HG02938 (cell line): ENCODE data around the gene STPG1.

Experiments used
- ATAC-seq: cut with Tn5 transposase; IDR thresholded peaks from one replicate; pipeline ENCODE4 v1.9.1; 2021; ENCODE audit warnings: mild to moderate bottlenecking, moderate library complexity; ENCODE audit not compliant: unreplicated experiment

The STPG1 gene

DNA sequence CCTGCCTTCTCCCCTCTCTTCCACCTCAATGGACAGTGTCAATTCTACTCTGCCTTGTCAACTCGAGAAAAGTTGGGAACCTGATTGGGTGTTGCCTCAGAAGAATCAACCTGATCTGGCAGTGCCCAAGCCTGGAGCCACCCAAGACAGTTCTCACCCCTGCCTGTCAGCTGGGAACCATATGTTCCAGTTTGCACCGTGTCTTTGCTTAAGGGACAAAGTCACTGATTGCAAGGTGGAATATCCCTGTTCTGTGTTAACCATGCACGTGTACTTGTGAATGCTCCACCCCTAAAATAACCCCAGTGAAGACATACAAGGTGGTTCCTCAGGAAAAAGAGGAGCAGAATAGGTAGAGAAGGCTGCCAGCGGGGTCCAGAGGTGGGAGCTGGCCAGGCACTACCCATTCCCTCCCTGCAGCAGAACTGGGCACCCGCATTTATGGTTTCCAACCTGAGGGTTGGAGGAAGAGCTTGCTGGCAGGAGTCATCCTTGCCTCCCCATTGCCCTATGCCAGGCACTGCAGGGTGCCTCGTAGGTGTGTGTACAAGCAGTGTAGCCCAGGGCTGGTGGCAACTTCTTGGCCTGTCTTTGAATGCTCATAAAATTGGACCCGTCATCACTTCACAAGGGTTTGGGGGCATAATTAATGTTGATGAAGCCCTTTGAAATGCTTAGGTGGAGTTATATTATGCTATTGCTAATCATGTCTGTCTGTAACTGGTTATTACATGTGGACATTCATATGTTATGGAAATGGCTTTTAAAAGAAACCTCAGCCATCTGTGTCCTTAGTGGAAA, 13.4 kb upstream of the STPG1 start:
- no peak for ATAC-seq

DNA sequence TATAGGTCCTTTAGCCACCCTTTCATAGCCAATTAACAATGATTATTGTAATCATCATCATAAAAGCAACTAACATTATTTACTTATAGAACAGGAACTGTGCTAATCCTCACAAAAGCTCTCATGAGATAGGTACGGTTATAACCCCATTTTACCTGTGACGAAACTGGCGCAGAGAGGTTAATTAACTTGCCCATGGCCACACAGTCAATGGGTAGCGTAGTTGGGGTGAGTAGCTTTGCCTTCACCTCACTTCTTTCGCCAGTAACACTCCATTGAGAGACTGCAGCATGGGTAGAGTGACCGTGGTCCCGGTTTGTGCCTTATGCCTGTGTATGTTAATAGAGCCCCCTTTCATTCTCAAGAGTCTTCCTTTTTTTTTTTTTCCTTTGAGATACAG, 12.3 kb upstream of the STPG1 start:
- no peak for ATAC-seq

DNA sequence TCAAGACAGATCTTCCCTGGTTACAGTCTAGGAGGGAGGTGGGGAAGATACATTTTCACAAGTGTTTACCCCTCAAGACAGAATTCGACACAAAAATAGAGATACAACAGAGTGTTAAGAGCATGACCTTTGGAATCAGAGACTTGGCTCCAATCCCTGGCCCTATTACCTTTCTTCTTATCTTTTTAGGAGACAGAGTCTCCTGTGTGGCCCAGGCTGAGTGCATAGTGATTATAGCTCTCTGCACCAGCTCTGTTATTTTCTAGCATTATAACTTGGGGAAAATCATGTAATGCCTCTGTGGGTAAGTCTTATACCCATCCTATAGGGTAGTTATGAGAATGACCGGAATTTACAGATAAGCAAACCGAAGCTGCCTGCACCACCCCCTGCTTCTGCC, 11.9 kb upstream of the STPG1 start:
- ATAC-seq = no peak

DNA sequence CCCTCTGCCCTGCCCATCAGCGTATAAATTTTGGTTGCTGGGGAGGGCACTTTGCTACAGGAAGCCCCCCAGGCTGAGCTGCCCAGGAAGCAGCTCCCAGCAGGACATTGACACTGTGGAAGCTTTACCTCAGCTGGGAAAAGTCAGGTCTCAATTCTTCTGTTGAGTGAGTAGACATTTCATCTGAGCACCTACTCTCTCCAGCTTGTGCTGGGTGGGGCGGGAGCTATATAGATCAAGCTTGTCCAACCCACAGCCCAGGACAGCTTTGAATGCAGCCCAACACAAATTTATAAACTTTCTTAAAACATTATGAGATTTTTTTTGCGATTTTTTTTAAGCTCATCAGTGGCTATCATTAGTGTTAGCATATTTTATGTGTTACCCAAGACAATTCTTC, 11.4 kb upstream of the STPG1 start:
- ATAC-seq = no peak

DNA sequence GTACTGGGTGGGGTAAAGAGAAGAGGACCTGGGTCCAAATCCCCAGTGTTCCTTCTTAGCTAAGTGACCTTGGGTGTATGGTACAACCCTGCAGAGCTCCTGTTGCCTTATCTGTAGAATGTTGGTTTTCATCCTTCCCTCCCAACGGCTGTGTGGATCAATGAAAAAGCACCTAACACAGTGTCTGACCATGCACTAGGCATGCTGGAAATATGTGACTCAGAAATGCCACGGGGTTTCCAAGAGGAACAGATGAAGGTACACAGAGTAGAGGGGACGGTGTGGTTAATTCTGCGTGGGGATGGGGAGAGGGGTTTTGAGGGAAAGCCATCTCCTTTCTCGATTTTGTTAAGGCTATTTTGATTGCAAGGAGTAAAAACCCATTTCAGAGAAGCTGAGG, 10.6 kb upstream of the STPG1 start:
- ATAC-seq = no peak

DNA sequence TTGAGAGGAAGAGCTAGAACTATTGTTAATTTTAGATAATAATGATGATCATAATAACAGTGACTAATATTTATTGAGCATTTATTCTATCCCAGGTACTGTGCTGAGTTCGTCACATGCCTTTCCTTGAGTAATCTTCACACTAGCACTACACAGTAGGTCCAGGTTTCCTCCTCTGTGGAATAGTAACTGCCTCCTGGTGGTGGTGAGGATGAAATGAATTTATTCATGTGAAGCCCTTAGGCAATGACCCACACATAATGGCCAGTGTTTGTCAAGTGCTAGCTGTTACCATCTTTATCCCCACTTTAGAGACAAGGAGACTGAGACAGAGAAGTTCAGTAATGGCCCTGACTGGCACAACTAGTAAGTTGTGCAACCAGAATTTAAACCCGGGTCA, 7.9 kb upstream of the STPG1 start:
- ATAC-seq = no peak

DNA sequence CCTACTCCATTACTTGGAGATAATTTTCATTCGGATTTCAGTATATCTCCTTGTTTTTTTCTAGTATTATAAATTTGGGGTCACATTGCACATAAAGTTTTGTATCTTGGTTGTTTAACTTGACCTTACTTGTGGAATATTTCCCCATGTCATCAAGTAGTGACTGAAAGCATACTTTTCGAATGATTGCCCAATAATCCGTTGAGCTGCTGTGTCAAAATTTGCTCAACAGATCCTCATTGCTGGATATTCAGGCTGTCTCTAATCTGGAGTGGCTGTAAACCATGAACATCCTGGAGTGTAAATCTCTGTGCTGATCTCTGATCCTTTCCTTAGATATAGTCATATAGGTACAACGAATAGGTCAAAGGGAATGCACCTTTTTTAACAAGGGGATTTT, 7.0 kb upstream of the STPG1 start:
- no peak for ATAC-seq

DNA sequence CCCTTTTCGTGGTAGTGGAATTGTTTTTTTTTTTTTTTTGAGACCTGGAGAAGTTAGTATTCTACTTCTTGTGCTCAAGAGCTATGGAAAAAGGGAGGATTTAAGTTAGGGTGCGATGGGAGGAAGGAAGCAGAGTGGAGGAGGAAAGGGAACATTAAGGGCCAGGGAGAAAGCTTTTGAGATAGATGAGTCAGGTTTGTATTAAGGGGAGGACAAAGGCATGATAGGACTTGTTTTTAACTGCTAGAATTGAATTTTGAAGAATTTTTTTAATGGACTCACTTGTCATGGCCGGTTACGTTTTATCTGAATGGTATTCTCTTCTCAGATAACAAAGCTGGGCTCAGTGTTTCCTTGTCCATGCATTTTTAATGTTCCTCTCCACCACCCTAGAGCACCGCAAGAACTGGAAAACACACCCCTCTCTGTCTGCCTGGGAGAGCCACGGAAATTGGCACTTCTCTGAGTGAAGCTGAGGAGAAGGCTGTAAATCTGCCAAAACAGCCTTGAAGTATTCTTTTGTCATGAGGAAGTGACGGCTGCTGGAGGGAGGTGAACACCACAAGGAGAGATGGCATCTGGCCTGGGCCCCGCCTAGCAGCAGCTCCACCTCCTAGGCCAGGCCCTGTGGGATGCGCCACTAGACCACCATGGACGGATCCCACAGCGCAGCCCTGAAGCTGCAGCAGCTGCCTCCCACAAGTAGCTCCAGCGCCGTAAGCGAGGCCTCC, 5.5 kb upstream of the STPG1 start:
- ATAC-seq = no peak

DNA sequence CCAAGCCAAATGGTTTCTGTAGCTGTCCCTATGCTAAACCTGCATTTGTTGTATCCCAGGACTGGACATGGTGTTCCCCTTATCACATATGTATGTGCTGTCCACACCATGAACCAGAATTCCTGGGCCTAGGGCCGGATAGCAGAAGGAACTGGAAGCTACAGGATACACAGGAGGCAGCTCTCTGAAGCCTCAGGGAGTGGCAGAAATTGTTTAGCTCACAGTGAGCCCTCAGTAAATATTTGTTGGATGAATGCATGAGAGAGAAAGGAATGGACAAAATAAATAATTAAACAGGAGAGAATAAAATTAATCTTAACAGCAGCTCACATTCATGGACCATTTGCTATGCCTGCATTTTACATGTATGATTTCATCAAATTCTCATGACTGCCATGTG, 4.1 kb upstream of the STPG1 start:
- ATAC-seq = no peak

DNA sequence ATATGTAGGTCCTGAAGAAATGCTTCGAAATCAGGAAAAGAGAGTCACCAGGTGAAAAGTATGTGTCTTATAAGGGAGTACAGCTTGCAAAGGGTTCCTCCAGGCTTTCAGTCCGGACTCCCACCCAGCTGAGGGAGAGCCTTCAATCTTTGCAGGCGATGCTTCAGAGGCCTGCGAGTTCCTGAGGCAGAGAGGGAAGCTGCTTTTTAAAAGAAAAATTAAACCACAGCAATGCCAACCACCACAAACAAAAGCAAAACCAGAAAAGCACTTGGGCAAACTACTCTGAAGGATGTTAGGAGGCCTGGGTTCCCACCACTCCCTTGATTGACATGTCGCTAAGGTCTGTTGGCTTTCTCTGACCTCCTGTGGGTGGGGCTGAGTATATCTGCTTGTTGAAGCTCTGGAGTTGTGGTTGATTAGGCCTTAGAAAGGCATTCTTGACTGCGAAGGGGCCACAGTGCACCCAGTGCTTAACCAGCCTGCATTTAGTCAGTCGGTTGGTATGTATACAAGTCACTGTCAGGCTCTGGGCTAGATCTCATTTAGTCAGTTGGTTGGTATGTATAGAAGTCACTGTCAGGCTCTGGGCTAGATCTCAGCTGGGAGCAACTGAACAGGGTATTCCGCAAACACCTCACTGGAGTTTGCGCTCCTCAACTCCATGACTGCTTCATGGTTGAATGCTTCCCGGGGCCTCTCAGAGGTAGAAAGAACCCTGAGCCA, 3.2 kb upstream of the STPG1 start:
- ATAC-seq = no peak

DNA sequence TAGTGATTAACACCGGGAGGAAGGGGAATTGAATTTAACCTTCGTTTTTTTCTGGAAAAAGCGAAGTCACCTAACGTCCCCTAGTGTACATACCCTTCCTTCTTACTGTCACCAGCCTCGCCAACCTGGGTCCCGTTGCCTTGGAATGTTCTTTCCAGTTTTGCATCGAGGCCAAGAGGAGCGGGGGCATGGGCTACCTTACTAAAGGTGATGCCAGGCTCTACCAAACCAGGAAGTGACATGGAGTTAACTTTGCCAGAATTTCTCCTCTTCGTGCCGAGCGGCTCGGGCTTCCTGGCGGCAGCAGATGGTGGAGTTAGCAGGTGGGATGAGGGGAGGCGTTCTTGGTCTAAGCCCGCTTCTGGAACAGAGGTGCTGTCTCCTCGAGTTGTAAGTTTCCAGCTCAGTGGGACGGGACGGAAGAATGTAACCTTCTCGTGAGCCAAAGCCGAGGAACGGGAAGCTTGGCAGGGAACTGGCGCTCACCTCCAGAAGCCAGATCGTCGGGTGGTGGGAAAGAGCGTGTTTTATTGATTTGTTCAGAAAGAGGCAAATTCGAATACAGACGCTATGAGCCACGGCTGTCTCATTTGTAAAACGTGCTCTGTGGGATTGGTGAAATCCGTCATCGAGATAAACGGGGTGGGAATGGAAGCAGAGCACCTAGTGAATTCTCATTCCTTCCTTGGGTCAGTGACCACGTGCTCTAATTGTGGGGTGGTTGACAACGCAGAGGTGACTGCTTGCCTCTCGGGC, 2.5 kb upstream of the STPG1 start:
- ATAC-seq = peak; percentile 2

DNA sequence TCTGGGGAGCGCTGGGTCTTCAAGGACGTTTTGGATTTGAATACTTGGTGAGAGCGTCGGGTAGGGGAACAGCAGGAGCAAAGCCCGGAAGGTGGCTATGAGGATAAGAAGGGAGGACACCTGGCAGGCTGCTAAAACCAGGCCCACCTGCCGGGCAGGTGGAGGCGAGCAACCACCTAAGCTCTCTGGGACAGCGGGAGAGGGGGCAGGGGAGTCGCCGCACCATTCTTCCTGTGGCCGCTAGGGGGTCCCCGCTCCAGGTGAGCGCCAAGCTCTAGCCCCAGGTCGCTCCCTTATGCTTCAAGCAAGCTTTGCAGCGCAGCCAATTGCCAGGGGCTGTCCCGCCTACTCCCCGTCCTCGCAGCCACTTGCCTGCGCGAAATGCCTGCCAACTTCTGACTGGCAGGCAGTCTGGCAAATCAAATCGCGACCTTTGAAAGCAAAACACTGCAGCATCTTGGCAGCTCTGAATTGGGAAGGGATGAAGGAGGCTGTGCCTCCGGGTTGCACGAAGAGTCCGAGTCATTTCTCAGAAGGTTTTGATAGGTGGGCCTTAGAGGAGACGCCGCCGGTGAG, 1.8 kb upstream of the STPG1 start, which contains the start of gene NIPAL3:
Gene NIPAL3, plus strand, starts transcription at position 469 of the 576 bp plus-strand sequence. CDS start 3,746 bp downstream, outside the sequence.
- ATAC-seq = peak; percentile 91

DNA sequence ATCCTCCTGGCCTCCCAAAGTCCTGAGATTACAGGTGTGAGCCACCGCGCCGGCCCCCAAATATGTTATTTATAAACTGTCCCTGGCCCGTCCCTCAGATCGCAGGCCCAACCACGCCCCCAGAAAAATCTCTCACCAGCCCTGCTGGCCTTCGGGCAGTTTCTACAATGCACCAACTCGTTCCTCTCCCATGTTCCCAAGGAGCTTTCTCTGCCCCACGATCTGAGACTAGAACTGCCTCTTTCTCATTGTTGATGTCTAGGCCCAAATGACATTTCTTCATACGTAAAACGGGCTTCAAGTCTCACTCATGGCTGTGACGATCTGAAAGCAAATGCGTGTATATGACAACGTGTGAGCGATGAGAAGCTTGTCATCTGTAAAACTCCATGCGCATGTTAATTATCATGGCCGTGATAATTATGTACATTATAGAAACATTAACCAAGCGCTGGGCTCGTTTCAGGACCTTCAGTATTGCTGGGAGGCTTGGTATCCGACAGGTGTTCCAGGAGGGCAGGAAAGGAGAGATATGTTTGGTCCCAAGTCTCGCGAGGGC, 1.3 kb upstream of the STPG1 start:
- ATAC-seq = no peak

DNA sequence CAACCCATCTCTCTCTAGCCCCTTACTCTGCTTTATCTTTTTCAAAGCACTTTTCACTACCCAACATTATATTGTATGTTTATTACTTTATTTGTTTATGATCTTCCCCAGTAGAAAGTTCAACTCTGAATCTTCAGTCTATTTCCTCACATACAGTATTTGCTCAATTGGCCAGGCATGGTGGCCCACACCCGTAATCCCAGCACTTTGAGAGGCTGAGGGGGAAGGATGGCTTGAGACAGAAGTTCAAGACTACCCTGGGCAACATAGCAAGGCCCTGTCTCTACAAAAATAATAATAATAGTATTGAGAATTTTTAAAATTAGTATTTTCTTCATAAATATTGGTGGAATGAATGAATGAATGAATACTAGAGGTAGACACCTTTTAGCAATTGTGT, 1.2 kb downstream of the STPG1 start:
- no peak for ATAC-seq

DNA sequence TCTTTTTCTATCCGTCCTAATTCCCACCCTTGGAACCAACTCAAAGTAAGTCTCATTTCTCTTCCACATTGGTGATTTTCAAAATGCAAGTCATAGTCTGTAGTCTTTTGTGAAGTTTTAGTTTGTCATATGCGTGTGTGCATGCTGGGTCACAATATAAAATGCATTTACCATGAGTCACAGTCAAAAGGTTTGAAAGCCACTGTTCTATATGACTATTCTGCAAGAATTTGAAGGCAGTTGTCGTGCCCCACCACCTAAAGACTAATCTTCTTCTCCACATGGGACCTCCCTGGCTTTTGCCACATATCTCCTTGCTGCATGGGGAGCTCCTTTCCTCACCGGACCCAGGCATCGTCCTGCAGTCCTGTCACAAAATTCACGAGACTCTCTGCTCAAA, 1.6 kb downstream of the STPG1 start:
- no peak for ATAC-seq

DNA sequence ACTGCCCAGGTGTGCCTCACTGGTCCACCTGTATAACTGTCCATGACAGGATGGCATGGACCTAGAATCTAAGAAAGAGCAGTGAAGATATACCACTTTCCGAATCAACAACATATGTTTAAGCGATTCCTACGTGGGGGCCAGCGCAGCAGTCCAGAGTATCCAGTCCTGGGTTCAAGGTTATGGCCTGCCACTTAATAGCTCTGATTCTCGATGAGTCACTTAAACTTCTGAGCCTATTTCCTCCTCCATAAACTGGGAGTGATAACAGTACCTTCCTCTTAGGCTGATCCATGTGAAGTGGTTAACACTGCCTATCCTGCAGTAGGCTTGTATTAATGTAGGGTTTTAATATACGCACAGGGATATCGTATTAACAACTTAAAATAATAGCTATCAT, 2.8 kb downstream of the STPG1 start:
- no peak for ATAC-seq

DNA sequence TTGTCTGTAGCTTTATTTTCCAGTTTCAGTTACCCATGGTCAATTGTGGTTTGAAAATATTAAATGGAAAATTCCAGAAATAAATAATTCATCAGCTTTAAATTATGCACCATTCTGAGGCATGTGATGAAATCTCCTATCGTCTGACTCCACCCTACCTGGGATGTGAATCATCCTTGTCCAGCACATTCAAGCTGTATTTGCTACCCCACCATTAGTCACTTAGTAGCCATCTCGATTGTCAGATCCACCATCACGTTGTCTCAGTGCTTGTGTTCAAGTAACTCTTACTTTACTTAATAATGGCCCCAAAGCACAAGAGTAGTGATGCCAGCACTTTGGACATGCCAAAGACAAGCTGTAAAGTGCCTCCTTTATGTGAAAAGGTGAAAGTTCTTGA, 4.0 kb downstream of the STPG1 start:
- ATAC-seq = no peak

DNA sequence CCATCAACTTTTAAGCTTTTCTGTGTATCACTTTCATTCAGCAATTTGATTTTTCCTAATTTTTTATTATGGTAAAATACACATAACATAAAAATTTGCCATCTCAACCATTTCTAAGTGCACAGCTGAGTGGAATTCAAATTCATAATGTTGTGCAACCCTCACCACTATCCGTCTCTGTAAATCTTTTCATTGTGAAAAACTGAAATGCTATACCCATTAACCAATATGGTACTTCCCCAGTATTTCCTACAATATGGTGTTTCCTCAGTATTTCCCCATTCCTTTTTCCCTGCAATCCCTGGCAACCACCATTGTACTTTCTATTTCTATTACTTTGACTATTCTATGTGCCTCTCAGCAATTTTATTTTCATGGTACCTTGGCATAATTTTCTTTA, 6.8 kb downstream of the STPG1 start:
- ATAC-seq = no peak

DNA sequence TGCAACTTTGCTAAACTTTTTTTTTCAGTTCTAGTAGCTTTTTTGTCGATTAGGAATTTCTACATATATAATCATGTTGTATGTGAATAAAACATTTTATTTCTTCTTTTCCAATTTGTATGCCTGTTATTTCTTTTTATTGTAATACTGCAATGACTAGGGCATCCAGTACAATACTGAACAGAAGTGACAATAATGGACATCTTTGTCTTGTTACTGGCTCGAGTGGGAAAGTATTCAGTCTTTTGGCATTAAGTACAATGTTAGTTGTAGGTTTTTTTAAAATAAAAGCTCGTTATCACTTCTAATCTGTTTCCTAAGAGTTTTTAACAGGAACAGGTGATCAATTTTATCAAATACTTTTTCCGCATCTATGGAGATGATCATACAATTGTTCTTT, 9.8 kb downstream of the STPG1 start:
- ATAC-seq = no peak

DNA sequence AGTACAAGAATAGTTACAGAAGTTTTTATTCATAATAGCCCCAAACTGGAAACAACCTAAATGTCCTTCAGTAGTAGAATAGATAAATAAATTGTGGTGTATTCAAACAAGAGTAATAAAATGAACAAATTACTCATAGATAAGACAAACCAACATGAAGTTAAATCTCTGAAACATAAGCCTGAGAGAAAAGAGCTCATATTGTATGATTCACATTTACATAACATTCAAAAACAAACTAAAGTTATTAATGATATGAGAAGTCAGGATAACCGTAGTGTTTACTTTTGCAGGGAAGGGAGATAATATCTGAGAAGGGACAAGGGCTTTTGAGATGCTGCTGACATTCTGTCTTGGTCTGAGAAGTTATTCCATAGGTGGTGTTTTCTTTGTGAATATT, 13.5 kb downstream of the STPG1 start:
- no peak for ATAC-seq
